HT-29 (cell line): Measurements from ENCODE around the gene BMPR1A. TPM values are rescaled to one million over a fixed set of nuclear protein-coding genes. Genes with fewer than 3 reads are reported as not detected.

ENCODE experiments used
- small RNA-seq: library from RNA; depleted of rRNA; stranded (forward); fragments of <200 nt; gene quantifications from one replicate; pipeline ENCODE3, GENCODE V24; 2014
- total RNA-seq: library from RNA; depleted of rRNA; stranded (reverse); fragments of >200 nt; shearing (Covaris generic); gene quantifications from 2 replicates; pipeline ENCODE4 v1.2.3, GENCODE V29; 2014; rRNA removed

Gene BMPR1A
- total RNA-seq, 1 experiment from 2014 or later, result 11.2 TPM

Small RNA genes within 50 kb of the gene (small RNA-seq; reads per million reads assigned to genes)
- gene RNU1-19P, result 0.29 reads per million

Other genes with a start within 250 kb of the BMPR1A start
- 20.8 and 23.5 TPM in 2 replicates for gene WAPL, start 234.8 kb upstream of the BMPR1A start, total RNA-seq
- gene OPN4, start 102.1 kb upstream of the BMPR1A start, total RNA-seq, result not detected in 2 replicates
- gene LDB3, start 88.1 kb upstream of the BMPR1A start, total RNA-seq, result not detected in 2 replicates
- gene MMRN2, start 201.0 kb downstream of the BMPR1A start, total RNA-seq, result 23.4 and 26.6 TPM in 2 replicates
- gene SNCG, start 202.0 kb downstream of the BMPR1A start, total RNA-seq, result 647 and 699 TPM in 2 replicates
- 1.6 and 3.1 TPM in 2 replicates for gene ADIRF, start 211.9 kb downstream of the BMPR1A start, total RNA-seq